Left ventricle myocardium inferior (tissue), 1 donor: ENCODE measurements around the gene SEMA6B. TPM values are rescaled to one million over a fixed set of nuclear protein-coding genes. Genes with fewer than 3 reads are reported as not detected.
"Not testable (repeated sequence)": the region's sequence is repeated elsewhere in the genome, so short reads cannot be mapped to it uniquely, and the experiment has no call there.

Experiments
- DNase-seq: peaks from one replicate; pipeline ENCODE4 v3.0.0-alpha.2; 2020
- H3K27ac ChIP-seq: fragments of 200-600 bp; replicated peaks from 2 replicates; pipeline ENCODE4 v1.8.0; 2021
- H3K27me3 ChIP-seq: fragments of 200-600 bp; 2 replicates; pipeline ENCODE4 v1.8.0; 2021; ENCODE audit warnings: low read depth
- H3K36me3 ChIP-seq: fragments of 200-600 bp; 2 replicates; pipeline ENCODE4 v1.8.0; 2021
- H3K4me1 ChIP-seq: fragments of 200-600 bp; 2 replicates; pipeline ENCODE4 v1.8.0; 2021
- H3K4me3 ChIP-seq: fragments of 200-600 bp; 2 replicates; pipeline ENCODE4 v1.8.0; 2021; ENCODE audit warnings: mild to moderate bottlenecking, moderate library complexity
- H3K9me3 ChIP-seq: fragments of 200-600 bp; replicated peaks from 2 replicates; pipeline ENCODE4 v1.8.0; 2021
- intact Hi-C: fragments of 100-400 bp; cut with micrococcal nuclease; formaldehyde crosslinking; loops from one replicate; pipeline ENCODE4 v1.11.0; 2022
- total RNA-seq: library from RNA; stranded (reverse); fragmentation: NEBNext Ultra II Directional; extraction: Animal tissue kit (Norgen Biotek cat#: 25700); gene quantifications from one replicate; pipeline ENCODE4 v1.2.1, GENCODE V29; 2021
- TF ChIP-seq, protein P1 (sequence below): fragments of 200-600 bp; IDR thresholded peaks from 2 replicates; pipeline ENCODE4 v1.8.0; 2021; ENCODE audit warnings: antibody characterized with exemption, mild to moderate bottlenecking, borderline replicate concordance
- donor health status: DM: no; HTN: yes; CAD: no; lungs with severe emphysema.

Gene SEMA6B
- total RNA-seq, 1 donor from 2014 or later: 7.2 TPM

DNA sequence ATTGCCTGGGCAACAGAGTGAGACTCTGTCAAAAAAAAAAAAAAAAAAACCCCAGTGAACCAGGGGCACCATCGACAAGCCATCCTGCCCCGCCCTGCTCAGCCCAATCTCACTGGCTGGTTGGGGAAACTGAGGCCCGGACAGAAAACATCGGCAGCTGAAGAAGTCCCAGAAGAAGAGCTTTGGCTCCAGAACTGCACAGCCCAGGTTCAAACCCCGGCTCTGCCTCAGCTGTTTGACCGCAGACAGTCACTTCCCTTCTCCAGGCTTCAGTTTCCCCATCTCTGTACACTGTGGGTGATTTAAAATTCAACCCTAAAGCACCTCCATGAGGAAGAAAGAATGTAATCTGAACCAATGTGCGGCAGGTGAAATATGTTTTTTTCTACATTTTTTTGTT, 9.4 kb upstream of the SEMA6B start:
- intact Hi-C loops: no loop called here
- Histone ChIP-seq H3K27ac (no peak overlapping the region), H3K36me3 (no peaks in the 10 kb centered on the region), H3K27me3 (peaks cover under 1% of the 10 kb centered on the region), H3K4me3 (no peak overlapping the region), H3K9me3 (no peaks in the 10 kb centered on the region), H3K4me1 (peaks cover 19% of the 10 kb centered on the region)
- TF ChIP-seq, protein P1, sequence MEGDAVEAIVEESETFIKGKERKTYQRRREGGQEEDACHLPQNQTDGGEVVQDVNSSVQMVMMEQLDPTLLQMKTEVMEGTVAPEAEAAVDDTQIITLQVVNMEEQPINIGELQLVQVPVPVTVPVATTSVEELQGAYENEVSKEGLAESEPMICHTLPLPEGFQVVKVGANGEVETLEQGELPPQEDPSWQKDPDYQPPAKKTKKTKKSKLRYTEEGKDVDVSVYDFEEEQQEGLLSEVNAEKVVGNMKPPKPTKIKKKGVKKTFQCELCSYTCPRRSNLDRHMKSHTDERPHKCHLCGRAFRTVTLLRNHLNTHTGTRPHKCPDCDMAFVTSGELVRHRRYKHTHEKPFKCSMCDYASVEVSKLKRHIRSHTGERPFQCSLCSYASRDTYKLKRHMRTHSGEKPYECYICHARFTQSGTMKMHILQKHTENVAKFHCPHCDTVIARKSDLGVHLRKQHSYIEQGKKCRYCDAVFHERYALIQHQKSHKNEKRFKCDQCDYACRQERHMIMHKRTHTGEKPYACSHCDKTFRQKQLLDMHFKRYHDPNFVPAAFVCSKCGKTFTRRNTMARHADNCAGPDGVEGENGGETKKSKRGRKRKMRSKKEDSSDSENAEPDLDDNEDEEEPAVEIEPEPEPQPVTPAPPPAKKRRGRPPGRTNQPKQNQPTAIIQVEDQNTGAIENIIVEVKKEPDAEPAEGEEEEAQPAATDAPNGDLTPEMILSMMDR: no peak
- no peak for DNase-seq

DNA sequence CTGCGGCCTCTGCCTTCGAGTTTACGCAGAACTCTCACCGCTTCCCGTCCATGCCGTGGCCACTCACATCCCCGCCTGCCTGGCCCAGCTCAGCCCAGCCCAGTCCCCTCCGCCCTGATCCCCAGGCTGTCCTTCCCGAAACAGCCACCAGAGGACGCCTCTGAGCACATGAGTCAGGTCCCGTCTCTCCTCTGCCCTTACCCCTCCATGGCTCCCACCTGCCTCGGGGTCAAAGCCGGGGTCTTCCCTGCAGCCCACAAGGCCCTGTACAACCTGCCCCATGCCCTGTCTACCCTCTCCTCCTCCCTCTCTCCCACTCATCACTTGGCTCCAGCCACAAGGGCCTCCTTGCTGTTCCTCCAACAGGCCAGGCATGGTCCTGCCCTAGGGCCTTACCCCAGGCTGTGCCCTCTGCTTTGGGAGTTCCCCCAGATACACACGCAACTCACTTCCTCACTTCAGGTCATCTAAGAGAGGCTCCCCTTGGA, 8.1 kb upstream of the SEMA6B start:
- peak overlapping the region; percentile 19 for H3K4me3 ChIP-seq
- intact Hi-C loops: no loop called here
- peak overlapping the region; percentile 67 for H3K27ac ChIP-seq
- no peaks in the 10 kb centered on the region for H3K27me3 ChIP-seq
- no peaks in the 10 kb centered on the region for H3K9me3 ChIP-seq
- peaks cover 19% of the 10 kb centered on the region for H3K4me1 ChIP-seq
- DNase-seq: peak; percentile 69
- TF ChIP-seq, protein P1: peak; percentile 85
- H3K36me3 ChIP-seq: no peaks in the 10 kb centered on the region

DNA sequence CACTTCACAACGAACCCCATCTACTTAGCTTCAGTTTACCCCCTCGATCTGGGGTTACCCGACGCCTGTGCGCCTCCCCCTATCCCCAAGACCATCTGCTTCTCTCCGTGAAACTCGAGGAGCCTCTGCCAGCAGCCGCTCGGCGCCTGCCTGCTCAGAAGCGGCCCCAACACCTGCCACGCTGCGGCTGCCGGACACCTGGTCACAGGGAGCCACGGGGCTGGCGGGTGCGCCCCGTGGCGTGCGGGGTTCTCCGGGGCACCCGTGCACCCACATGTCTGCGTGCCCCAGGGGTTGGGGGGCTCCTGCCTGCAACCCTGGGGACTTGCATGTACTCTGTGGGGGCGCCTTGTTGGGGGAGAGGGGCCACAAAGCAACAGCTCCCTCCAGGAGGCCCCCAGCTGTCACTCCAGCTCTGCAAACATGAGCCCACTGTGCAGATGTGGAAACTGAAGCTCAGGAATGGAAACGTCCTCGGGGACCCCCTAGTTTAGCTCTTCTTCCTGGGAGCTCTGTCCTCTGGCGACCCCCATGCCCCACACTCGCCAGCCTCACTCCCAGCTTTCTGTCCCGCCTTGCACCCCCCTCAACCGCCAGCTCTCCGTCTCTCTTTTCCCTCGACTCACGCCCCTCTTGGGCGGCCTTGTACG, 7.0 kb upstream of the SEMA6B start:
- peak overlapping the region; percentile 67 for H3K27ac ChIP-seq

DNA sequence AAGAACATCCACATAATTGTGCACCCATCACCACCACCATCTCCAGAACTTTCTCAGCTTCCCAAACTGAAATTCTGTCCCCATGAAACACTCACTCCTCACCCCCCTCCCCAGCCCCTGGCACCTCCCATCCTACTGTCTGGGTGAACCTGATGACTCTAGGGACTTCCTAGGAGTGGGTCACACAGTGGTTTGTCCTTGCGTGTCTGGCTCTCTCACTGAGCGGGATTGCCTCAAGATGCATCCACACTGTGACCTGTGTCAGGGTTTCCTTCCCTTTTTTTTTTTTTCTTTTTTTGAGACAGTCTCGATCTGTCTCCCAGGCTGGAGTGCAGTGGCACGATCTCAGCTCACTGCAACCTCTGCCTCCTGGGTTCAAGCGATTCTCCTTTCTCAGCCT, 4.1 kb upstream of the SEMA6B start:
- H3K27me3 ChIP-seq, H3K4me3 ChIP-seq, H3K9me3 ChIP-seq, DNase-seq, H3K27ac ChIP-seq, intact Hi-C loops, H3K36me3 ChIP-seq: not testable (repeated sequence)
- peaks cover 22% of the 10 kb centered on the region for H3K4me1 ChIP-seq

More for the DNA sequence above, 7.0 kb upstream of the SEMA6B start:
- Histone ChIP-seq H3K36me3 (no peaks in the 10 kb centered on the region), H3K4me1 (peaks cover 16% of the 10 kb centered on the region), H3K9me3 (no peaks in the 10 kb centered on the region), H3K27me3 (no peaks in the 10 kb centered on the region), H3K4me3 (no peak overlapping the region)
- intact Hi-C loops: no loop called here
- DNase-seq: no peak
- TF ChIP-seq, protein P1: no peak

DNA sequence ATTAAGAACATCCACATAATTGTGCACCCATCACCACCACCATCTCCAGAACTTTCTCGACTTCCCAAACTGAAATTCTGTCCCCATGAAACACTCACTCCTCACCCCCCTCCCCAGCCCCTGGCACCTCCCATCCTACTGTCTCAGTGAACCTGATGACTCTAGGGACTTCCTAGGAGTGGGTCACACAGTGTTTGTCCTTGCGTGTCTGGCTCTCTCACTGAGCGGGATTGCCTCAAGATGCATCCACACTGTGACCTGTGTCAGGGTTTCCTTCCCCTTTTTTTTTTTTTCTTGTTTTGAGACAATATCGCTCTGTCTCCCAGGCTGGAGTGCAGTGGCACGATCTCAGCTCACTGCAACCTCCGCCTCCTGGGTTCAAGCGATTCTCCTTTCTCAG, 2.6 kb upstream of the SEMA6B start:
- H3K9me3 ChIP-seq, intact Hi-C loops, H3K36me3 ChIP-seq, H3K27me3 ChIP-seq, H3K27ac ChIP-seq, DNase-seq, H3K4me3 ChIP-seq: not testable (repeated sequence)
- peaks cover 27% of the 10 kb centered on the region for H3K4me1 ChIP-seq

DNA sequence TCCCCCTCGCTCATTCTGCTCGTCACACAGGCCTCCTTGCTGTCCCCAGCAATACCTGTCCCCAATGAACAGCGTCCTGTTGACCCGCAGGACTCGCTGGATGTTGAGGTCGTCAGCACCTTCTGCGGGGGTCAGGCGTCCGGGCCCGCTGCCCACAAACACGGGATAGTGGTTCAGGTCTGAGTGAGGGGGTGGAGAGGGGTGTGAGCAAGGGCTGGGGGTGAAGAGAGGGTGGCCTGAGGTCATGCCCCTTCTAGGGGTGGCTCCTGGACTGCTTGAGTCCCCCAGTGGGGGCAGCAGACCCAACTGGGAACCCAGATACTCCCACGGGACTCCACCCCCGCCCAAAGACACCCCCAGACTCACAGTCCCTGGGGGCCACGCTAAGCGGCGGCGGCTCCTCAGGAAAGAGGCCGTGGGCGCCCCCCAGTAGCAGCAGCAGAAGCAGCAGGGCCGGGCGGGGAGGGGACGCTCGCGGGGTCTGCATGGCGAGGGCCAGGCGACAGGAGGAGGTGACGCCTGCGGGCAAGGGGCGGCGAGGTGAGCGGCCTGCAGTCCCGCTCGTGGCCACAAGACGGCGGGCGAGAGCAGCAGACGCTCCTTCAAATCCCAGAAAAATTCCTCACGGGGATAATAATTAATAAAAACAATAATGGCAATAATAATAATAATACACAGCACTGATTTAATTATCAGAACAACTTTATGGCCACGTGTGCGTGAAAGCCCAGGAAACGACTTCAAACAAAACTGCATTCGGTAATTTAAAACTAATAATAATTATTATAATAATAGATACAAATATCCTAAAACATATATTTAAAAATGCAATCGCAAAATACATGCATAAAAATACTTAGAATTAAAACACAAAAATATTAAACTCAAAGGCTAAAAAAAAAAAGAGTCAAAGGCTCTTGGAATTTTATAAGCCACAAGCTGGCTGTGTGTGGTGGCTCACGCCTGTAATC, 1.2 kb downstream of the SEMA6B start:
- Histone ChIP-seq H3K4me1 (peaks cover 28% of the 10 kb centered on the region), H3K9me3 (no peaks in the 10 kb centered on the region), H3K4me3 (peak overlapping the region; percentile 66), H3K27me3 (peaks cover 4% of the 10 kb centered on the region), H3K27ac (peak overlapping the region; percentile 84), H3K36me3 (peaks cover 16% of the 10 kb centered on the region)
- TF ChIP-seq, protein P1: peak; percentile 100
- no peak for DNase-seq
- intact Hi-C loops: no loop called here
